B cell (primary cell): Measurements from ENCODE around the gene PSEN1.

Source experiments
- EZH2 ChIP-seq: IDR thresholded peaks from 2 replicates; pipeline ENCODE4 v1.6.1; 2012; ENCODE audit warnings: borderline replicate concordance, low read depth, mild to moderate bottlenecking, moderate library complexity, low read length; ENCODE audit not compliant: insufficient read depth, poor library complexity, severe bottlenecking
- TF ChIP-seq, protein P1 (sequence below): fragments of 200-600 bp; IDR thresholded peaks from one replicate; pipeline ENCODE4 v1.8.0; 2022; ENCODE audit warnings: antibody characterized with exemption, mild to moderate bottlenecking

GRCh38 chr14:73255005-73255400 lies 118.7 kb downstream of the PSEN1 start:
- TF ChIP-seq, protein P1, sequence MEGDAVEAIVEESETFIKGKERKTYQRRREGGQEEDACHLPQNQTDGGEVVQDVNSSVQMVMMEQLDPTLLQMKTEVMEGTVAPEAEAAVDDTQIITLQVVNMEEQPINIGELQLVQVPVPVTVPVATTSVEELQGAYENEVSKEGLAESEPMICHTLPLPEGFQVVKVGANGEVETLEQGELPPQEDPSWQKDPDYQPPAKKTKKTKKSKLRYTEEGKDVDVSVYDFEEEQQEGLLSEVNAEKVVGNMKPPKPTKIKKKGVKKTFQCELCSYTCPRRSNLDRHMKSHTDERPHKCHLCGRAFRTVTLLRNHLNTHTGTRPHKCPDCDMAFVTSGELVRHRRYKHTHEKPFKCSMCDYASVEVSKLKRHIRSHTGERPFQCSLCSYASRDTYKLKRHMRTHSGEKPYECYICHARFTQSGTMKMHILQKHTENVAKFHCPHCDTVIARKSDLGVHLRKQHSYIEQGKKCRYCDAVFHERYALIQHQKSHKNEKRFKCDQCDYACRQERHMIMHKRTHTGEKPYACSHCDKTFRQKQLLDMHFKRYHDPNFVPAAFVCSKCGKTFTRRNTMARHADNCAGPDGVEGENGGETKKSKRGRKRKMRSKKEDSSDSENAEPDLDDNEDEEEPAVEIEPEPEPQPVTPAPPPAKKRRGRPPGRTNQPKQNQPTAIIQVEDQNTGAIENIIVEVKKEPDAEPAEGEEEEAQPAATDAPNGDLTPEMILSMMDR = no peak
- TF ChIP-seq EZH2 = no peak
